Embryonic facial prominence (tissue), 1 donor: Measurements from ENCODE around the gene BCAT1.
"Not testable (repeated sequence)": the region's sequence is repeated elsewhere in the genome, so short reads cannot be mapped to it uniquely, and the experiment has no call there.

Experiments used
- DNase-seq: peaks from one replicate; pipeline ENCODE4 v3.0.0-alpha.2; 2016; ENCODE audit errors: extremely low spot score

The BCAT1 gene

GRCh38 chr12:24856541-24856940 lies 92.4 kb downstream of the BCAT1 start:
- DNase-seq: no peak

GRCh38 chr12:24854908-24855307 lies 94.0 kb downstream of the BCAT1 start:
- no peak for DNase-seq

GRCh38 chr12:24854017-24854416 lies 94.9 kb downstream of the BCAT1 start:
- DNase-seq: no peak

GRCh38 chr12:24853588-24853987 lies 95.3 kb downstream of the BCAT1 start:
- no peak for DNase-seq

GRCh38 chr12:24853094-24853493 lies 95.8 kb downstream of the BCAT1 start:
- DNase-seq: no peak

GRCh38 chr12:24852420-24852819 lies 96.5 kb downstream of the BCAT1 start:
- no peak for DNase-seq

- not testable (repeated sequence) for DNase-seq
Measured at GRCh38 chr12:24851883-24852282, 97.0 kb downstream of the BCAT1 start.

- DNase-seq: no peak
Measured at GRCh38 chr12:24851341-24851740, 97.6 kb downstream of the BCAT1 start.

GRCh38 chr12:24850496-24850895 lies 98.4 kb downstream of the BCAT1 start:
- no peak for DNase-seq

GRCh38 chr12:24848941-24849477 lies 99.9 kb downstream of the BCAT1 start:
- DNase-seq: no peak

- DNase-seq: no peak
Measured at GRCh38 chr12:24846689-24847088, 102.2 kb downstream of the BCAT1 start.

- no peak for DNase-seq
Measured at GRCh38 chr12:24845615-24846014, 103.3 kb downstream of the BCAT1 start.

- no peak for DNase-seq
Measured at GRCh38 chr12:24840046-24840800, 108.7 kb downstream of the BCAT1 start.

- no peak for DNase-seq
Measured at GRCh38 chr12:24839268-24839791, 109.6 kb downstream of the BCAT1 start.

- no peak for DNase-seq
Measured at GRCh38 chr12:24838531-24838950, 110.4 kb downstream of the BCAT1 start.

GRCh38 chr12:24835377-24835776 lies 113.5 kb downstream of the BCAT1 start:
- no peak for DNase-seq

GRCh38 chr12:24833513-24833912 lies 115.4 kb downstream of the BCAT1 start:
- no peak for DNase-seq

- DNase-seq: no peak
Measured at GRCh38 chr12:24823808-24824515, 124.9 kb downstream of the BCAT1 start.

GRCh38 chr12:24822121-24822899 lies 126.6 kb downstream of the BCAT1 start:
- no peak for DNase-seq

- no peak for DNase-seq
Measured at GRCh38 chr12:24821691-24822090, 127.2 kb downstream of the BCAT1 start.

GRCh38 chr12:24820872-24821271 lies 128.0 kb downstream of the BCAT1 start:
- DNase-seq: no peak

GRCh38 chr12:24818351-24818750 lies 130.6 kb downstream of the BCAT1 start:
- no peak for DNase-seq
